Heart left ventricle (tissue), 13 donors: ENCODE measurements around the gene TWF2.

Source experiments
- POLR2A ChIP-seq, 2 donors: fragments of 450-650 bp; IDR thresholded peaks; one replicate each; pipeline ENCODE4 v1.6.1; 2017; ENCODE audit warnings: antibody characterized with exemption in 2 of 2, mild to moderate bottlenecking in 2 of 2, moderate library complexity in 2 of 2
- TF ChIP-seq, protein P1 (sequence below), 12 donors: fragments of 200-600 bp; sonication (generic) in 4 of 12; IDR thresholded peaks; one replicate each; pipeline versions ENCODE4 v1.5.0 to v1.8.0; 2018 to 2022; ENCODE audit warnings: antibody characterized with exemption in 12 of 12, mild to moderate bottlenecking in 5 of 12
- donor health status: ischemic (EF 13 %, LVEDD 7.1; RV severe dilation, severe dysfunction).
- donor health status: DM: no; HTN: yes; CAD: no.
- donor health status: DM: no; HTN: no; CAD: no.
- donor health status: ischemic (EF 25% LVEDD 6.9; RV normal size, moderate dysfunction).
- donor health status: ischemic (EF 25% LVEDD 5.7; RV mildly dilated, moderate dysfunction).
- donor health status: ischemic (EF 35%, LVEDD 5.7; RV mildly dilated, moderate dysfunction).
- donor health status: nonischemic (EF 11% LVEDD 7.7; RV severe dilation, severe dysfunction).
- donor health status: DM: yes; HTN: yes; CAD: no.
- donor health status: PGD.
- donor health status: ischemic (EF 29% LVEDD 5.4; RV normal size, mild dysfunction).
- donor health status: nonischemic (EF 23%, LVEDD 6.1; RV moderate dilation, normal function).

DNA sequence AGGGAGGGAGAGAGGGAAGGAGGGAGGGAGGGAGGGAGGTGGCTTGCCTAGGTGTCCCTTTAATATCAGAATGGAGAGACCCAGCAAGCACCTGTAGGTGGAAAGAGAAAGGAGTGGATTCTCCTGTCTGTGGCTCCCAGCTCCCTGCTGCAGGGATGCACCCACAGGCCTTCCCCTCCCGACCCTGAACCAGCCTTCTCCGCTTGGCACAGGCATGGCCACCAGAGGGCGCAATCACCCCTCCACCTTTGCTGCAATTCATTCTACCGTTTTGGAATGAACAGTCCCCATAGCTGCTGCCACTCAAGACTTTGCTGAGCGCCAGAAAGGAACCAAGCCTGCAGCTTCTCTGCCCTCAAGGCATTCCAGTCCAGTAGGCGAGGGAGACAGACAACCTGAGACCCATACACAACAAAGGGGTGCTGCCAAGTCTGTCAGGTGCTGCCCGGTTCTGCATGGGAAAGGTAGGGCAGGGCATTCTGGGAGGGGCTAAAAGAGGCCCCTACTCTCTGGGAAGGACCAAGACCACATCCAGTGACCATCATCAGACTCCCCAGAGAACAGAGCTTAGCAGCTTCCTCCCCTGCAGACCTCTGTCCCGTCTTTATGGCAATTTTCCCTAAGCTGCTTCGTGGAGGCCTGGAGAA, 18.5 kb downstream of the TWF2 start:
- TF ChIP-seq, protein P1, sequence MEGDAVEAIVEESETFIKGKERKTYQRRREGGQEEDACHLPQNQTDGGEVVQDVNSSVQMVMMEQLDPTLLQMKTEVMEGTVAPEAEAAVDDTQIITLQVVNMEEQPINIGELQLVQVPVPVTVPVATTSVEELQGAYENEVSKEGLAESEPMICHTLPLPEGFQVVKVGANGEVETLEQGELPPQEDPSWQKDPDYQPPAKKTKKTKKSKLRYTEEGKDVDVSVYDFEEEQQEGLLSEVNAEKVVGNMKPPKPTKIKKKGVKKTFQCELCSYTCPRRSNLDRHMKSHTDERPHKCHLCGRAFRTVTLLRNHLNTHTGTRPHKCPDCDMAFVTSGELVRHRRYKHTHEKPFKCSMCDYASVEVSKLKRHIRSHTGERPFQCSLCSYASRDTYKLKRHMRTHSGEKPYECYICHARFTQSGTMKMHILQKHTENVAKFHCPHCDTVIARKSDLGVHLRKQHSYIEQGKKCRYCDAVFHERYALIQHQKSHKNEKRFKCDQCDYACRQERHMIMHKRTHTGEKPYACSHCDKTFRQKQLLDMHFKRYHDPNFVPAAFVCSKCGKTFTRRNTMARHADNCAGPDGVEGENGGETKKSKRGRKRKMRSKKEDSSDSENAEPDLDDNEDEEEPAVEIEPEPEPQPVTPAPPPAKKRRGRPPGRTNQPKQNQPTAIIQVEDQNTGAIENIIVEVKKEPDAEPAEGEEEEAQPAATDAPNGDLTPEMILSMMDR (IDR thresholded peaks at IDR 0.05) = peak; percentile 85 to 93 (median 90)
- TF ChIP-seq POLR2A (IDR thresholded peaks at IDR 0.05) = no peak
